ENCODE measurements around the gene OVAAL. TPM values are rescaled to one million over a fixed set of nuclear protein-coding genes. Genes with fewer than 3 reads are reported as not detected.

The OVAAL gene
- total RNA-seq, 1 donor from 2014 or later: not detected

GRCh38 chr1:180539136-180539535 lies 19.6 kb upstream of the OVAAL start:
- no peak for DNase-seq (ENCODE audit: low read depth)
- H3K4me3 ChIP-seq (ENCODE audit: low read depth, low read length): no peak overlapping the region
- TF ChIP-seq CTCF (conservative IDR thresholded peaks at IDR 0.05; ENCODE audit: low read depth, low read length): no peak

GRCh38 chr1:180540697-180541594 lies 17.8 kb upstream of the OVAAL start:
- H3K4me3 ChIP-seq (ENCODE audit: low read depth, low read length): no peak overlapping the region
- DNase-seq (ENCODE audit: low read depth): no peak
- no peak for TF ChIP-seq CTCF (conservative IDR thresholded peaks at IDR 0.05; ENCODE audit: low read depth, low read length)

GRCh38 chr1:180542113-180542837 lies 16.5 kb upstream of the OVAAL start:
- TF ChIP-seq CTCF (conservative IDR thresholded peaks at IDR 0.05; ENCODE audit: low read depth, low read length): no peak
- no peak overlapping the region for H3K4me3 ChIP-seq (ENCODE audit: low read depth, low read length)
- DNase-seq (ENCODE audit: low read depth): no peak

GRCh38 chr1:180542838-180543145 lies 16.0 kb upstream of the OVAAL start:
- TF ChIP-seq CTCF (conservative IDR thresholded peaks at IDR 0.05; ENCODE audit: low read depth, low read length): no peak
- no peak overlapping the region for H3K4me3 ChIP-seq (ENCODE audit: low read depth, low read length)
- DNase-seq (ENCODE audit: low read depth): no peak

- no peak overlapping the region for H3K4me3 ChIP-seq (ENCODE audit: low read depth, low read length)
- no peak for TF ChIP-seq CTCF (conservative IDR thresholded peaks at IDR 0.05; ENCODE audit: low read depth, low read length)
- DNase-seq (ENCODE audit: low read depth): no peak
Observed at GRCh38 chr1:180544050-180544449, 14.7 kb upstream of the OVAAL start.

- DNase-seq (ENCODE audit: low read depth): no peak
- H3K4me3 ChIP-seq (ENCODE audit: low read depth, low read length): no peak overlapping the region
- TF ChIP-seq CTCF (conservative IDR thresholded peaks at IDR 0.05; ENCODE audit: low read depth, low read length): no peak
Observed at GRCh38 chr1:180545991-180546390, 12.8 kb upstream of the OVAAL start.
